Endothelial cell of umbilical vein (primary cell): ENCODE results near the gene HHEX. TPM values are rescaled to one million over a fixed set of nuclear protein-coding genes. Genes with fewer than 3 reads are reported as not detected.

Experiments used
- BruUV-seq: library from RNA; stranded (reverse); fragments of 400-500 nt; replicated peaks from 2 replicates; lab custom pipeline; 2021; lab: Mats Ljungman, UMichigan
- CTCF ChIA-PET: fragments of 300-600, 350-600 bp; sonication (Branson Sonifier 250); formaldehyde crosslinking; loops from one replicate; lab custom pipeline; 2021; ENCODE audit warnings: antibody characterized with exemption, inconsistent platforms; lab: Charles Lee
- POLR2A ChIA-PET: fragments of 300-600, 350-600 bp; sonication (Branson Sonifier 250); formaldehyde crosslinking; loops from one replicate; lab custom pipeline; 2021; ENCODE audit warnings: antibody characterized with exemption, inconsistent platforms; lab: Charles Lee
- DNase-seq: peaks from one replicate; pipeline ENCODE4 v3.0.0-alpha.2; 2011; ENCODE audit warnings: low read depth, low spot score
- FAIRE-seq: peaks from 2 replicates; lab custom pipeline; 2011; peaks lifted over from hg19 to GRCh38; lab: Jason Lieb, UNC
- H2AFZ ChIP-seq: 2 replicates; pipeline ENCODE4 v1.6.0; 2012; ENCODE audit warnings: low read depth, low read length, control low read depth, inconsistent platforms
- H3K27ac ChIP-seq: 2 replicates; pipeline ENCODE4 v1.5.1; 2011; ENCODE audit warnings: low read depth, mild to moderate bottlenecking, control low read depth, low read length, moderate library complexity; ENCODE audit not compliant: insufficient read depth
- H3K27me3 ChIP-seq, 2 experiments: 2 replicates each; pipeline versions ENCODE4 v1.6.0 to v1.6.1; 2011; ENCODE audit warnings: low read length in 2 of 2, mixed read lengths in 1 of 2; ENCODE audit not compliant: control insufficient read depth in 2 of 2, insufficient read depth in 2 of 2
- H3K36me3 ChIP-seq, 2 experiments: 2 replicates in 1 of 2; 3 replicates in 1 of 2; pipeline ENCODE4 v1.5.1; 2011; ENCODE audit warnings: low read length in 2 of 2, mild to moderate bottlenecking in 1 of 2, moderate library complexity in 1 of 2; ENCODE audit not compliant: control insufficient read depth in 2 of 2, insufficient read depth in 2 of 2; ENCODE audit errors: extremely low read depth in 1 of 2
- H3K4me1 ChIP-seq: 3 replicates; pipeline ENCODE4 v1.5.1; 2011; ENCODE audit warnings: mild to moderate bottlenecking, low read length; ENCODE audit not compliant: control insufficient read depth, insufficient read depth; ENCODE audit errors: extremely low read depth
- H3K4me2 ChIP-seq: 2 replicates; pipeline ENCODE4 v1.6.1; 2011; ENCODE audit warnings: low read length, control low read depth, mixed read lengths; ENCODE audit not compliant: insufficient read depth
- H3K4me3 ChIP-seq, 3 experiments: fragments of 200-600 bp in 1 of 3; sonication (generic), shearing (Covaris generic) in 1 of 3; replicated peaks in 1 of 3; 2 replicates each; pipeline ENCODE4 v1.5.1; 2011 to 2016; ENCODE audit warnings: control low read depth in 3 of 3, low read length in 3 of 3, mild to moderate bottlenecking in 2 of 3, inconsistent platforms in 1 of 3, low read depth in 1 of 3, moderate library complexity in 1 of 3; ENCODE audit not compliant: insufficient read depth in 1 of 3
- H3K79me2 ChIP-seq: 2 replicates; pipeline ENCODE4 v1.6.0; 2012; ENCODE audit warnings: low read length, inconsistent platforms; ENCODE audit not compliant: control insufficient read depth, insufficient read depth
- H3K9ac ChIP-seq: replicated peaks from 2 replicates; pipeline ENCODE3; 2011; ENCODE audit warnings: low read length, control low read depth; ENCODE audit not compliant: insufficient read depth; ENCODE audit errors: extremely low read depth
- H3K9me1 ChIP-seq: replicated peaks from 3 replicates; pipeline ENCODE4 v1.6.0; 2011; ENCODE audit warnings: mild to moderate bottlenecking, low read length; ENCODE audit not compliant: control insufficient read depth, insufficient read depth; ENCODE audit errors: extremely low read depth
- H3K9me3 ChIP-seq: replicated peaks from 2 replicates; pipeline ENCODE4 v1.5.1; 2012; ENCODE audit warnings: low read length, inconsistent platforms; ENCODE audit not compliant: control insufficient read depth, insufficient read depth
- H4K20me1 ChIP-seq: replicated peaks from 2 replicates; pipeline ENCODE3; 2011; ENCODE audit warnings: mild to moderate bottlenecking, low read length; ENCODE audit not compliant: control insufficient read depth, insufficient read depth; ENCODE audit errors: extremely low read depth
- CTCF ChIP-seq, 2 donors: IDR thresholded peaks; 1 replicate in 1 of 2; 2 replicates in 1 of 2; pipeline ENCODE4 v1.5.1; 2011; ENCODE audit warnings: low read length in 2 of 2, mild to moderate bottlenecking in 2 of 2, moderate library complexity in 2 of 2, control low read depth in 1 of 2, inconsistent platforms in 1 of 2, low read depth in 1 of 2; ENCODE audit not compliant: insufficient read depth in 1 of 2; ENCODE audit errors: extremely low read depth in 1 of 2
- EZH2 ChIP-seq: IDR thresholded peaks from 2 replicates; pipeline ENCODE4 v1.6.1; 2012; ENCODE audit warnings: borderline replicate concordance, low read depth, mild to moderate bottlenecking, moderate library complexity, low read length, inconsistent platforms; ENCODE audit not compliant: severe bottlenecking
- FOS ChIP-seq: IDR thresholded peaks from 2 replicates; pipeline ENCODE4 v1.6.1; 2011; ENCODE audit warnings: mild to moderate bottlenecking, low read length, moderate library complexity, borderline replicate concordance; ENCODE audit not compliant: insufficient read depth
- GATA2 ChIP-seq: IDR thresholded peaks from 2 replicates; pipeline ENCODE4 v1.7.0; 2011; ENCODE audit warnings: low read depth, mild to moderate bottlenecking, moderate library complexity, mixed read lengths, low read length; ENCODE audit not compliant: insufficient read length, insufficient read depth
- JUN ChIP-seq: IDR thresholded peaks from 2 replicates; pipeline ENCODE4 v1.6.1; 2011; ENCODE audit warnings: borderline replicate concordance, low read depth; ENCODE audit not compliant: insufficient read length, insufficient read depth
- MAX ChIP-seq: IDR thresholded peaks from 2 replicates; pipeline ENCODE4 v1.6.1; 2011; ENCODE audit not compliant: insufficient read depth, insufficient read length
- MYC ChIP-seq: IDR thresholded peaks from one replicate; pipeline ENCODE4 v1.6.1; 2011; ENCODE audit warnings: mild to moderate bottlenecking, low read depth, low read length
- POLR2A ChIP-seq: IDR thresholded peaks from 2 replicates; pipeline ENCODE4 v1.6.1; 2012; ENCODE audit warnings: low read depth, mild to moderate bottlenecking, control low read depth, low read length
- POLR2AphosphoS5 ChIP-seq: IDR thresholded peaks from 2 replicates; pipeline ENCODE4 v1.6.1; 2012; ENCODE audit warnings: low read depth, mild to moderate bottlenecking, control low read depth, low read length, moderate library complexity; ENCODE audit not compliant: insufficient read depth
- dilution Hi-C: fragments of 300-500 bp; cut with MboI; formaldehyde crosslinking; loops from one replicate; pipeline ENCODE4 v1.15.0; 2019; ENCODE audit warnings: low sequenced_read_pairs; ENCODE audit not compliant: extremely low pct_ligation_motif_present
- intact Hi-C: fragments of 100-400 bp; cut with micrococcal nuclease; formaldehyde crosslinking; loops from one replicate; pipeline ENCODE4 v1.10.0; 2022
- polyA plus RNA-seq, 4 experiments: library from polyadenylated mRNA; depleted of rRNA in 3 of 4; stranded (reverse) in 3 of 4; unstranded in 1 of 4; fragments of >200 nt; gene quantifications; 2 replicates each; pipeline versions ENCODE4 v1.2.1 to v1.2.3, GENCODE V29; 2011 to 2012; ENCODE audit warnings: missing spikeins in 1 of 4
- total RNA-seq: library from RNA; stranded (reverse); gene quantifications from 2 replicates; pipeline ENCODE4 v1.2.3, GENCODE V29; 2021

The HHEX gene
- total and polyA plus RNA-seq, 2 donors (not counting 3 experiments of a cell fraction or from before 2014, with no cell fraction given) = 81.0 to 110 TPM

GRCh38 chr10:92657024-92657423, 32.7 kb upstream of the HHEX start:
- BruUV-seq = no TSS peak
- no peaks in the 10 kb centered on the region for H3K27me3 ChIP-seq
- no peak overlapping the region for H3K27ac ChIP-seq
- dilution Hi-C loops = no loop called here
- H3K9me1 ChIP-seq = no peaks in the 10 kb centered on the region
- H3K4me2 ChIP-seq = no peak overlapping the region
- no peak for TF ChIP-seq MYC
- TF ChIP-seq CTCF (IDR thresholded peaks at IDR 0.05; ENCODE audit: extremely low read depth in 1 of 2, insufficient read depth in 1 of 2, low read depth in 1 of 2, low read length in 2 of 2) = no peak
- TF ChIP-seq FOS = no peak
- TF ChIP-seq GATA2 = no peak
- TF ChIP-seq JUN = no peak
- TF ChIP-seq MAX = no peak
- TF ChIP-seq EZH2 = no peak
- TF ChIP-seq POLR2AphosphoS5 = no peak
- TF ChIP-seq POLR2A = no peak
- H4K20me1 ChIP-seq = no peaks in the 10 kb centered on the region
- no peak overlapping the region for H3K4me3 ChIP-seq
- H3K79me2 ChIP-seq = no peaks in the 10 kb centered on the region
- no peak overlapping the region for H3K9ac ChIP-seq
- DNase-seq (no peak), FAIRE-seq (no peak)
- intact Hi-C loops = no loop called here
- CTCF ChIA-PET = interaction anchor here (1.0 kb wide), 1 partner anchor 54 kb away, joined by 4 read pairs; no protein-coding TSS in a partner anchor
- POLR2A ChIA-PET = interaction anchor here (0.6 kb wide), 1 partner anchor 32 kb away, joined by 3 read pairs; no protein-coding TSS in a partner anchor
- peaks cover 0 to 6% of the 10 kb centered on the region in 2 experiments for H3K36me3 ChIP-seq
- no peaks in the 10 kb centered on the region for H3K4me1 ChIP-seq
- no peak overlapping the region for H2AFZ ChIP-seq
- no peaks in the 10 kb centered on the region for H3K9me3 ChIP-seq
